ENCODE measurements around the gene MYZAP. TPM values are rescaled to one million over a fixed set of nuclear protein-coding genes. Genes with fewer than 3 reads are reported as not detected.

Gene MYZAP
- total and polyA plus RNA-seq, 2 of the 4 experiments (the other 2 are of a cell fraction): not detected

DNA sequence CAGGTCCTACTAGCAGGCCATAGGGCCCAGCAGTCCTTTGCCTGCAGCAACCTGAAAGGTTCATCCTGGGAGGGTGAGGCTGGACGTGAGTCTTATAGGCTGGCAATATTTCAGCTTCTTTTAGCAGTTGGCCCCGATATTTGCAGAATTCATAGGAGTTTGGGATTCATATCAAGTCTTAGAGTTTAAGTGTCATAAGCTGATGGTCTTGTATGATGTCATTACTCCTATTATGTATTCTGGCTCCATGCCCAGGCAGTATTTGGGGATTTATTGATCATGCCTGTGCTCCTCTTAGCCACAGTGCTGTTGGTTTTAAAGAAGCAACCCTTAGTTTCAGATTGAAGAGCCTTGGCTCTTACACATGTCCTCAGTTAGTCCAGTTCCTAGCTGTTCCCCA is 73.5 kb downstream of the MYZAP start:
- no peak overlapping the region for H2AK9ac ChIP-seq (replicated peaks; ENCODE audit: low read depth, low read length, poor library complexity)
- H2AFZ ChIP-seq (replicated peaks; ENCODE audit: low read length, poor library complexity): no peak overlapping the region
- no peaks in the 10 kb centered on the region for H4K20me1 ChIP-seq (ENCODE audit: insufficient read depth, low read length)
- no peak overlapping the region for H2BK5ac ChIP-seq (ENCODE audit: low read depth, low read length, poor library complexity, severe bottlenecking)
- no peak overlapping the region for H4K91ac ChIP-seq (ENCODE audit: insufficient read depth, low read depth, low read length)
- WGBS, 2 experiments (ENCODE audit: extremely low coverage in 2 of 2, insufficient read length in 1 of 2): 50% methylated on average over 1 of the region's 2 CpGs; no CpG with 5 or more reads in 1 of the 2 experiments
- intact Hi-C loops (cut with micrococcal nuclease): loop anchor here (5.0 to 10.0 kb wide), 2 partner anchors 87 to 410 kb away; no protein-coding TSS in a partner anchor
- no peak for TF ChIP-seq CEBPB (IDR thresholded peaks at IDR 0.05; ENCODE audit: low read depth, low read length)
- TF ChIP-seq, protein P1, sequence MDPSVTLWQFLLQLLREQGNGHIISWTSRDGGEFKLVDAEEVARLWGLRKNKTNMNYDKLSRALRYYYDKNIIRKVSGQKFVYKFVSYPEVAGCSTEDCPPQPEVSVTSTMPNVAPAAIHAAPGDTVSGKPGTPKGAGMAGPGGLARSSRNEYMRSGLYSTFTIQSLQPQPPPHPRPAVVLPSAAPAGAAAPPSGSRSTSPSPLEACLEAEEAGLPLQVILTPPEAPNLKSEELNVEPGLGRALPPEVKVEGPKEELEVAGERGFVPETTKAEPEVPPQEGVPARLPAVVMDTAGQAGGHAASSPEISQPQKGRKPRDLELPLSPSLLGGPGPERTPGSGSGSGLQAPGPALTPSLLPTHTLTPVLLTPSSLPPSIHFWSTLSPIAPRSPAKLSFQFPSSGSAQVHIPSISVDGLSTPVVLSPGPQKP (IDR thresholded peaks at IDR 0.05; ENCODE audit: borderline replicate concordance, low read depth, low read length): no peak
- TF ChIP-seq RAD21 (IDR thresholded peaks at IDR 0.05; ENCODE audit: low read length): no peak
- TF ChIP-seq RFX5 (IDR thresholded peaks at IDR 0.05; ENCODE audit: low read depth, low read length): no peak
- TF ChIP-seq, protein P2, sequence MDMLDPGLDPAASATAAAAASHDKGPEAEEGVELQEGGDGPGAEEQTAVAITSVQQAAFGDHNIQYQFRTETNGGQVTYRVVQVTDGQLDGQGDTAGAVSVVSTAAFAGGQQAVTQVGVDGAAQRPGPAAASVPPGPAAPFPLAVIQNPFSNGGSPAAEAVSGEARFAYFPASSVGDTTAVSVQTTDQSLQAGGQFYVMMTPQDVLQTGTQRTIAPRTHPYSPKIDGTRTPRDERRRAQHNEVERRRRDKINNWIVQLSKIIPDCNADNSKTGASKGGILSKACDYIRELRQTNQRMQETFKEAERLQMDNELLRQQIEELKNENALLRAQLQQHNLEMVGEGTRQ (IDR thresholded peaks at IDR 0.05; ENCODE audit: low read depth, low read length): no peak
- no peak for TF ChIP-seq MAFK (IDR thresholded peaks at IDR 0.05; ENCODE audit: low read depth, low read length)
- TF ChIP-seq SMC3 (IDR thresholded peaks at IDR 0.05; ENCODE audit: low read depth, low read length): no peak
- no peak for TF ChIP-seq RCOR1 (IDR thresholded peaks at IDR 0.05; ENCODE audit: insufficient replicate concordance, low read length)
- TF ChIP-seq, protein P3, sequence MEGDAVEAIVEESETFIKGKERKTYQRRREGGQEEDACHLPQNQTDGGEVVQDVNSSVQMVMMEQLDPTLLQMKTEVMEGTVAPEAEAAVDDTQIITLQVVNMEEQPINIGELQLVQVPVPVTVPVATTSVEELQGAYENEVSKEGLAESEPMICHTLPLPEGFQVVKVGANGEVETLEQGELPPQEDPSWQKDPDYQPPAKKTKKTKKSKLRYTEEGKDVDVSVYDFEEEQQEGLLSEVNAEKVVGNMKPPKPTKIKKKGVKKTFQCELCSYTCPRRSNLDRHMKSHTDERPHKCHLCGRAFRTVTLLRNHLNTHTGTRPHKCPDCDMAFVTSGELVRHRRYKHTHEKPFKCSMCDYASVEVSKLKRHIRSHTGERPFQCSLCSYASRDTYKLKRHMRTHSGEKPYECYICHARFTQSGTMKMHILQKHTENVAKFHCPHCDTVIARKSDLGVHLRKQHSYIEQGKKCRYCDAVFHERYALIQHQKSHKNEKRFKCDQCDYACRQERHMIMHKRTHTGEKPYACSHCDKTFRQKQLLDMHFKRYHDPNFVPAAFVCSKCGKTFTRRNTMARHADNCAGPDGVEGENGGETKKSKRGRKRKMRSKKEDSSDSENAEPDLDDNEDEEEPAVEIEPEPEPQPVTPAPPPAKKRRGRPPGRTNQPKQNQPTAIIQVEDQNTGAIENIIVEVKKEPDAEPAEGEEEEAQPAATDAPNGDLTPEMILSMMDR (conservative IDR thresholded peaks at IDR 0.05; ENCODE audit: low read depth, low read length): no peak
- TF ChIP-seq CHD1 (IDR thresholded peaks at IDR 0.05; ENCODE audit: low read depth, low read length): no peak
- TF ChIP-seq FOS (IDR thresholded peaks at IDR 0.05; ENCODE audit: low read depth, low read length): no peak
- no peak for TF ChIP-seq POLR2A (IDR thresholded peaks at IDR 0.05; ENCODE audit: low read depth, low read length)
- ChIA-PET CTCF (interaction anchor here (0.8 to 1.5 kb wide), 3 partner anchors 8 to 10 kb away, joined by 3 to 7 read pairs (median 3); no protein-coding TSS in a partner anchor), POLR2A (ENCODE audit: unreplicated experiment) (no interaction called here)
- no peaks in the 10 kb centered on the region for H3K4me1 ChIP-seq (ENCODE audit: control insufficient read depth, insufficient read depth, low read length)
- in situ Hi-C loops (cut with MboI; ENCODE audit: low sequenced_read_pairs): loop anchor here (10.0 kb wide), 1 partner anchor 200 kb away; no protein-coding TSS in a partner anchor
- DNase-seq (no peak), ATAC-seq (ENCODE audit: low read depth) (no peak)
- H3K14ac ChIP-seq (replicated peaks; ENCODE audit: low read depth, low read length): no peak overlapping the region
- H2BK120ac ChIP-seq (ENCODE audit: low read depth, low read length): no peak overlapping the region
- H3K36me3 ChIP-seq (ENCODE audit: control insufficient read depth, insufficient read depth, low read length): no peaks in the 10 kb centered on the region
- no peak overlapping the region for H4K8ac ChIP-seq (ENCODE audit: low read depth in 2 of 2, low read length in 2 of 2)
- dilution Hi-C loops (cut with HindIII; ENCODE audit: low sequenced_read_pairs, unreplicated experiment): no loop called here
- H3K79me1 ChIP-seq (ENCODE audit: low read depth in 1 of 2, low read length in 2 of 2): no peaks in the 10 kb centered on the region
- no peak overlapping the region for H3K4me2 ChIP-seq (ENCODE audit: low read depth, low read length)
- BruUV-seq (replicated peaks): no TSS peak
- H3K18ac ChIP-seq (ENCODE audit: low read depth, low read length): no peak overlapping the region
- H3K23ac ChIP-seq (ENCODE audit: low read depth, low read length): no peak overlapping the region
- H3K27ac ChIP-seq (ENCODE audit: insufficient read depth, low read length): no peak overlapping the region
- H3K56ac ChIP-seq (ENCODE audit: extremely low read depth, insufficient read depth, low read length): no peak overlapping the region
- no peak overlapping the region for H2BK15ac ChIP-seq (ENCODE audit: low read depth, low read length)
- H2AK5ac ChIP-seq (ENCODE audit: low read depth, low read length): no peak overlapping the region
- H3K4me3 ChIP-seq (ENCODE audit: insufficient read depth, low read depth, low read length): no peak overlapping the region
- H3K27me3 ChIP-seq (ENCODE audit: control insufficient read depth, insufficient read depth, low read length): peaks cover 14% of the 10 kb centered on the region
- no peak overlapping the region for H2BK20ac ChIP-seq (ENCODE audit: low read depth, low read length)
- H3K9ac ChIP-seq (ENCODE audit: low read depth, low read length): no peak overlapping the region
- H3K9me1 ChIP-seq (ENCODE audit: insufficient read depth, low read length): no peaks in the 10 kb centered on the region
- H3K4ac ChIP-seq (ENCODE audit: low read depth, low read length): no peak overlapping the region
- H4K5ac ChIP-seq (ENCODE audit: low read depth, low read length): no peak overlapping the region
- no peaks in the 10 kb centered on the region for H3K9me3 ChIP-seq (ENCODE audit: control insufficient read depth, insufficient read depth, low read length)
